ENCODE measurements around the gene NUCB1.
A peak's percentile ranks its signal among the peaks of the same experiment; 100 is the strongest.
"Not testable (repeated sequence)": the region's sequence is repeated elsewhere in the genome, so short reads cannot be mapped to it uniquely, and the experiment has no call there.

Gene NUCB1

DNA sequence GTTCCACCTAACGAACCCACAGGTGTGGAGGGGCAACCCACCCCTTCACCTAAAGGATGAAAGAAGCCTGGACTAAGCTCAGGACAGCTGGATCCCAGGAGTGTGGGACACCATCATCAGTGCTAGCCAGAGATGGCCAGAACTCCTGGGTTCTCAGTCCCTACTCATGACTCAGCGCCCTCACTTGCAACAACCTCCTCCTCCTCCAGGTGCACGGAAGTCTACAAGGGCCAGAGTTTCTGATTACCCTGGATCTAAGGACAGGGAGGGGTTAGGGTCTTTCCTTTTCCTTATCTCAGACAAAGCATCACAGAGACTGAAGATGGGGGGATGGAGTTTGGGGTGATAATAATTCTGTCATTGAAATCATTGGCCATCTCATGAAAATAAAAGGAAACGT is 9.6 kb upstream of the NUCB1 start:
- Histone ChIP-seq H3K4me1 (ENCODE audit: control insufficient read depth, insufficient read depth, low read length) (no peaks in the 10 kb centered on the region), H3K9ac (ENCODE audit: low read length in 2 of 2) (no peak overlapping the region), H3K36me3 (ENCODE audit: control insufficient read depth in 2 of 2, insufficient read depth in 2 of 2, low read length in 2 of 2) (no peaks in the 10 kb centered on the region), H3K27me3 (ENCODE audit: control insufficient read depth in 1 of 2, insufficient read depth in 2 of 2, low read length in 2 of 2) (no peaks in the 10 kb centered on the region), H3K4me3 (ENCODE audit: low read length in 2 of 2) (no peak overlapping the region), H3K27ac (ENCODE audit: low read length) (no peak overlapping the region), H3K9me3 (ENCODE audit: control insufficient read depth in 2 of 2, low read length in 2 of 2) (no peaks in the 10 kb centered on the region)

DNA sequence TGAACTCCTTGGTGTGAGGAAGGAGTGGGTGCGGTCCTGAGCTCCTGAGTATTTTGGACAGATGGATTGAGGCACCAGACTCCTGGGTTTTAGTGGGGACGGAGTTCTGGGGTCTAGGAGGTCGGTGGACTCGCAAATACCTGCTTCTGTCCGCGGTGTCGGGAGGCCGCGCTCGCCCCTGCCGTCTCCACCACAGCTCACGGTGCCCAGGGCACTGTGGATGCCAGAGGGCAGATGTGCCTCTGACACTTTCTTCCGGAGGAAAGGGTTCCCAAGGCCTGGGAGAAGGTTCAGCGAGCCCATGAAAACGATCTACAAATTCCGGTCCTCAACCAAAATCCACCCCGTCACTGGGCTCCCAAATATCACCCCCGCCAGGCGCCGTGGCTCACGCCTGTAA is 4.9 kb upstream of the NUCB1 start:
- H3K36me3 ChIP-seq (ENCODE audit: control insufficient read depth in 2 of 2, insufficient read depth in 2 of 2, low read length in 2 of 2), result no peaks in the 10 kb centered on the region
- no peak overlapping the region for H3K9ac ChIP-seq (ENCODE audit: low read length in 2 of 2)
- no peak overlapping the region for H3K4me3 ChIP-seq (ENCODE audit: low read length in 2 of 2)

DNA sequence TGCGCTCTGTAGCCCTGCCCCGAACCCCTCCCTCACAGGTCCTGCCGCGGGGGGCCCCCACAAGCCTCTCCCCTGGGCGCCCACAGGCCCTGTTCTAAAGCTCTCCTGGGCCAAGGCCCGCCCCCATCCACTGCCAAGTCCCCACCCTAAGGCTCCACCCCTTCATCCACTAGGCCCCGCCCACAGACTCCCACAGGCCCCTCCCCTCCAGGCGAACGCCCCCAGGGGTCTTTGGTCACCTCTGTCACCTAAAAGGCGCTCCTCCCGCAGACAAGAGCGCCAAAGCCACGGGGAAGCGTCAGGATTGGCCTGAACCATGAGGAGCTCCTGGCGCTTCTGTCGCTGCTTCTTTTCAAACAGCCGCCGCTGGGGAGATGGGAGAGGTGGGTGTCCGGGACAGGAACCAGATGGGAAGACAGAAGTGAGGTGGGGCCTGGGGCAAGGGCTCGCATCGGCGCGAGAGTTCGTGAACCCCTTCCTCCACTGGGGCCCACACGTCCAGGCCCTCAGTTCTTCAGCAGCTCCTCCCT is 3.9 kb upstream of the NUCB1 start:
- Histone ChIP-seq H3K36me3 (ENCODE audit: control insufficient read depth in 2 of 2, insufficient read depth in 2 of 2, low read length in 2 of 2) (no peaks in the 10 kb centered on the region), H3K4me3 (ENCODE audit: low read length in 2 of 2) (peak overlapping the region; percentile 21 to 71), H3K9me3 (ENCODE audit: control insufficient read depth in 2 of 2, low read length in 2 of 2) (no peaks in the 10 kb centered on the region), H3K27ac (ENCODE audit: low read length) (peak overlapping the region; percentile 83), H3K4me1 (ENCODE audit: control insufficient read depth, insufficient read depth, low read length) (peaks cover 15% of the 10 kb centered on the region), H3K9ac (ENCODE audit: low read length in 2 of 2) (peak overlapping the region; percentile 55 to 75), H3K27me3 (ENCODE audit: control insufficient read depth in 1 of 2, insufficient read depth in 2 of 2, low read length in 2 of 2) (no peaks in the 10 kb centered on the region)

More for the DNA sequence above, 4.9 kb upstream of the NUCB1 start:
- Histone ChIP-seq H3K27ac (ENCODE audit: low read length) (no peak overlapping the region), H3K9me3 (ENCODE audit: control insufficient read depth in 2 of 2, low read length in 2 of 2) (no peaks in the 10 kb centered on the region), H3K4me1 (ENCODE audit: control insufficient read depth, insufficient read depth, low read length) (peaks cover 8% of the 10 kb centered on the region), H3K27me3 (ENCODE audit: control insufficient read depth in 1 of 2, insufficient read depth in 2 of 2, low read length in 2 of 2) (no peaks in the 10 kb centered on the region)

DNA sequence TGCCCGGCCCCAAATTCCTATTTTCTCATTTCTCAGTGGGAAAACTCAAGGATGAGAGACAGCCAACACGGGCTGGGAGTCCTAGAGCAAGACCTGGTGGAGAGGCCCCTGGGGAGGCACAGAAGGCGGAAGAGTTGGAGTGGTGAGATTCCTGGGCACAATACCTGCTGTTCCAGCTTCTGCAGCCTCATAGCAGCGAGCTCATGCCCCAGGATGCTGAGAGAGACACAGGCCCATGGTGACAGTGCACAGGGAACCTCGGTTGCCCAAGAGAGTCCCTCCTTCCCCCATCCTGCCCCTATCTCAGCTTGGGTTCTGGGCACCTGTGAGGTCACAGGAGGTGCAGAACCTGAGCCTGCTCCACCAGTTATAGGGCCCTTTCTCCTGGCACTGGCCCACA is 2.9 kb upstream of the NUCB1 start:
- Histone ChIP-seq H3K27me3 (ENCODE audit: control insufficient read depth in 1 of 2, insufficient read depth in 2 of 2, low read length in 2 of 2) (no peaks in the 10 kb centered on the region), H3K9me3 (ENCODE audit: control insufficient read depth in 2 of 2, low read length in 2 of 2) (no peaks in the 10 kb centered on the region), H3K36me3 (ENCODE audit: control insufficient read depth in 2 of 2, insufficient read depth in 2 of 2, low read length in 2 of 2) (peaks cover 0 to 3% of the 10 kb centered on the region in 2 donors), H3K4me1 (ENCODE audit: control insufficient read depth, insufficient read depth, low read length) (peaks cover 20% of the 10 kb centered on the region), H3K27ac (ENCODE audit: low read length) (peak overlapping the region; percentile 83), H3K4me3 (ENCODE audit: low read length in 2 of 2) (no peak overlapping the region), H3K9ac (ENCODE audit: low read length in 2 of 2) (no peak overlapping the region)

DNA sequence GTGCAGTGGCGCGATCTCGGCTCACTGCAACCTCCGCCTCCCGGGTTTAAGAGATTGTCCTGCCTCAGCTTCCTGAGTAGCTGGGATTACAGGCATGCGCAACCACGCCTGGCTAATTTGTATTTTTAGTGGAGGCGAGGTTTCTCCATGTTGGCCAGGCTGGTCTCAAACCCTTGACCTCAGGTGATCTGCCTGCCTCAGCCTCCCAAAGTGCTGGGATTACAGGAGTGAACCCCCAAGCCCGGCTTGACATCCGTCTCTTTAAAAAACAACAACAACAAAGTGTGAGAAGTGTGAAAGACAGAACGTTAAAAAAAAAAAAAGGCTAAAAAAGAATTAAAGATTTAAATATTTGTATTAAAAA is 744 bp upstream of the NUCB1 start:
- H3K9ac ChIP-seq (ENCODE audit: low read length in 2 of 2), result peak overlapping the region in 1 of 2 donors; percentile 58
- peak overlapping the region; percentile 77 for H3K27ac ChIP-seq (ENCODE audit: low read length)
- H3K36me3 ChIP-seq (ENCODE audit: control insufficient read depth in 2 of 2, insufficient read depth in 2 of 2, low read length in 2 of 2); H3K9me3 ChIP-seq (ENCODE audit: control insufficient read depth in 2 of 2, low read length in 2 of 2); H3K27me3 ChIP-seq (ENCODE audit: control insufficient read depth in 1 of 2, insufficient read depth in 2 of 2, low read length in 2 of 2): not testable (repeated sequence)
- peak overlapping the region in 1 of 2 donors; percentile 98 for H3K4me3 ChIP-seq (ENCODE audit: low read length in 2 of 2)
- H3K4me1 ChIP-seq (ENCODE audit: control insufficient read depth, insufficient read depth, low read length), result peaks cover 23% of the 10 kb centered on the region

DNA sequence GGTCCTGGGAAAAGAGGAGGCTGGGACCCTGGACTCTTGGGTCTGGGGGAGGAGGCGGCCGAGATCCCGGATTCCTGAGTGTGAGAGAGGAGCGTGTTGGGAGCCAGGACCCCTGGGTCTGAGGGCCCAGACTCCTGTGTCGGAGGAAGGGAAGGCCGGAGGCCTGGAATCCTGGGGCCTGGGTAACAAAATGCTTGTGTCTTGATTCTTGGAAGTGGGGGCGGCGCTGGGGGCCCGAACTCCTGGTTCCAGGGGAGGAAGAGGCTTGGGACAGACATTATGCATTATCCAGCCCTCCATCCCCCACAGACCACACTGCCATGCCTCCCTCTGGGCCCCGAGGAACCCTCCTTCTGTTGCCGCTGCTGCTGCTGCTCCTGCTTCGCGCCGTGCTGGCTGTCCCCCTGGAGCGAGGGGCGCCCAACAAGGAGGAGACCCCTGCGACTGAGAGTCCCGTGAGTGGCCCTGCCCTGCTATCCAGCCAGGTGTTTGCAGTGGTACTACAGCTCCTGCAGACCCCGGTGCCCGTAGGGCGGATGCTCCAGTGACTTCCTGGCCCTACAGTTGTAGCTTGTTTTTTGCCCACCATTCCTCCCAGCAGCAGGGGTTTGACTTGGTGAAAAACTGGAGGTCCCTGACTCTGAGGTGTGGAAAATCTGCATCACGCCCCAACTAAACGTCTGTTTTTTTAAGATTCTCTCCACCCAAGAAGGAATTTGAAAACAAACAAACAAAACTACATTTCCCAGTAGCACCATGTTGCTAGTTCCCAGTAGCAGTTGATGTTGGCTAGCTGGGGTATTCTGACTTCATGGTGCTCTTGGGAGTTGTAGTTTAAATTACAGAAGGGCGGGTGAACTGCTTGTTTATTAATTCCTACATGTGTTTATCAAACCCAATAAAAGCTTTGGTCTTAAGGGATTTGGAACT is 630 bp downstream of the NUCB1 start:
- H3K27ac ChIP-seq (ENCODE audit: low read length), result peak overlapping the region; percentile 77
- peaks cover 9 to 12% of the 10 kb centered on the region in 2 donors for H3K36me3 ChIP-seq (ENCODE audit: control insufficient read depth in 2 of 2, insufficient read depth in 2 of 2, low read length in 2 of 2)
- peak overlapping the region; percentile 95 to 98 for H3K4me3 ChIP-seq (ENCODE audit: low read length in 2 of 2)
- H3K9ac ChIP-seq (ENCODE audit: low read length in 2 of 2), result peak overlapping the region; percentile 92 to 95
- no peaks in the 10 kb centered on the region for H3K27me3 ChIP-seq (ENCODE audit: control insufficient read depth in 1 of 2, insufficient read depth in 2 of 2, low read length in 2 of 2)
- H3K9me3 ChIP-seq (ENCODE audit: control insufficient read depth in 2 of 2, low read length in 2 of 2), result no peaks in the 10 kb centered on the region
- peaks cover 23% of the 10 kb centered on the region for H3K4me1 ChIP-seq (ENCODE audit: control insufficient read depth, insufficient read depth, low read length)

DNA sequence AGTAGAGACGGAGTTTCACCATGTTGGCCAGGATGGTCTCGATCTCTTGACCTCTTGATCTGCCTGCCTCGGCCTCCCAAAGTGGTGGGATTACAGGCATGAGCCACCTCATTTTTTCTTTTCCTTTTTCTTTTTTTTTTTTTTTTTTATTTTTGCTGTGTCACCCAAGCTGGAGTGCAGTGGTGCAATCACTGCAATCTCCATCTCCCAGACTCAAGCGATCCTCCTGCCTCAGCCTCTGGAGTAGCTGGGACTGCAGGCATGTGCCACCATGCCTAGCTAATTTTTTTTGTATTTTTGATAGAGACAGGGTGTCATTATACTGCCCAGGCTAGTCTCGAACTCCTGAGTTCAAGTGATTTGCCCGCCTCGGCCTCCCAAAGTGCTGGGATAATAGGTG is 2.2 kb downstream of the NUCB1 start:
- peaks cover 9 to 14% of the 10 kb centered on the region in 2 donors for H3K36me3 ChIP-seq (ENCODE audit: control insufficient read depth in 2 of 2, insufficient read depth in 2 of 2, low read length in 2 of 2)
- H3K9me3 ChIP-seq (ENCODE audit: control insufficient read depth in 2 of 2, low read length in 2 of 2); H3K27ac ChIP-seq (ENCODE audit: low read length); H3K9ac ChIP-seq (ENCODE audit: low read length in 2 of 2); H3K4me3 ChIP-seq (ENCODE audit: low read length in 2 of 2); H3K27me3 ChIP-seq (ENCODE audit: control insufficient read depth in 1 of 2, insufficient read depth in 2 of 2, low read length in 2 of 2): not testable (repeated sequence)
- peaks cover 23% of the 10 kb centered on the region for H3K4me1 ChIP-seq (ENCODE audit: control insufficient read depth, insufficient read depth, low read length)

DNA sequence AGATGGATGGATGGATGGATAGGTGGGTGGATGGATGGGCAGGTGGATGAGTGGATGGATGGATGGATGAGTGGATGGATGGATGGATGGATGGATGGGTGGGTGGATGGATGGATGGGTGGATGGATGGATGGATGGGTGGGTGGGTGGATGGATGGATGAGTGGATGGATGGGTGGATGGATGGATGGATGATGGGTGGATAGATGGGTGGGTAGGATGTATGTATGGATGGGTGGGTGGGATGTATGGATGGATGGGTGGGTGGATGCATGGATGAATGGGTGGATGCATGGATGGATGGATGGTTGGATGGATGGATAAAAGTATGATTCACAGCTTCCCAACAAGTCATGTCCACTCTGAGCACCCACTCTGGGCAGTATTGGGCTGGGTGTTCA is 3.7 kb downstream of the NUCB1 start:
- Histone ChIP-seq H3K4me1 (ENCODE audit: control insufficient read depth, insufficient read depth, low read length) (peaks cover 20% of the 10 kb centered on the region), H3K36me3 (ENCODE audit: control insufficient read depth in 2 of 2, insufficient read depth in 2 of 2, low read length in 2 of 2) (peaks cover 14 to 15% of the 10 kb centered on the region in 2 donors)
- H3K27me3 ChIP-seq (ENCODE audit: control insufficient read depth in 1 of 2, insufficient read depth in 2 of 2, low read length in 2 of 2); H3K27ac ChIP-seq (ENCODE audit: low read length); H3K9me3 ChIP-seq (ENCODE audit: control insufficient read depth in 2 of 2, low read length in 2 of 2); H3K4me3 ChIP-seq (ENCODE audit: low read length in 2 of 2); H3K9ac ChIP-seq (ENCODE audit: low read length in 2 of 2): not testable (repeated sequence)

DNA sequence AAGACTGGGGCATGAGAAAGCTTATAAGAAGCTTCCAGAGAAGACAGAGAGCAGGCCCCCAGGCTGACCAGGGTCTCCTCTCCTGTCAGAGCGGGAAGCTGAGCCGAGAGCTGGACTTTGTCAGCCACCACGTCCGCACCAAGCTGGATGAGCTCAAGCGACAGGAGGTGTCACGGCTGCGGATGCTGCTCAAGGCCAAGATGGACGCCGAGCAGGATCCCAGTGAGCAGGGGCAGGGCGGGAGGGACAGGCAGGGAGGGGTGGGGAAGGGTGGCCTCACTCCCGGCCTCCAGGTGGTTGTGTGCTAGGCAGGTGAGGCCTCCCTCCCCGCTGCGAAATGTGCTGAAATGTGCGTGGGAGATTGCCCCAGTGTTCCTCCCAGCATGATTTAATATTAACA is 5.6 kb downstream of the NUCB1 start:
- Histone ChIP-seq H3K27ac (ENCODE audit: low read length) (no peak overlapping the region), H3K36me3 (ENCODE audit: control insufficient read depth in 2 of 2, insufficient read depth in 2 of 2, low read length in 2 of 2) (peaks cover 19% of the 10 kb centered on the region in 2 donors)

DNA sequence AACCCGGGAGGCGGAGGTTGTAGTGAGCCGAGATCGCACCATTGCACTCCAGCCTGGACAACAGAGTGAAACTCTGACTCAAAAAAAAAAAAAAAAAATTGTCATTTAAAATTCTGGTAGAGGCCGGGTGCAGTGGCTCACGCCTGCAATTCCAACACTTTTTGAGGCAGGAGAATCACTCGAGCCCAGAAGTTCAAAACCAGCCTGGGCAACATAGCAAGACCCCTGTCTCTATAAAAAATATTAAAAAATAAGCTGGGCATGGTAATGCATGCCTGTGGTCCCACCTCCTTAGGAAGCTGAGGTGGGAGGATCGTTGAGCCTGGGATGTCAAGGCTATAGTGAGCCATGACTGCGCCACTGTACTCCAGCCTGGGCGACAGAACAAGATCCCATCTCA is 6.2 kb downstream of the NUCB1 start:
- H3K36me3 ChIP-seq (ENCODE audit: control insufficient read depth in 2 of 2, insufficient read depth in 2 of 2, low read length in 2 of 2), result peaks cover 24 to 25% of the 10 kb centered on the region in 2 donors
- H3K4me1 ChIP-seq (ENCODE audit: control insufficient read depth, insufficient read depth, low read length), result peaks cover 8% of the 10 kb centered on the region
- no peak overlapping the region for H3K27ac ChIP-seq (ENCODE audit: low read length)
- no peak overlapping the region for H3K4me3 ChIP-seq (ENCODE audit: low read length in 2 of 2)
- H3K9ac ChIP-seq (ENCODE audit: low read length in 2 of 2), result no peak overlapping the region
- H3K27me3 ChIP-seq (ENCODE audit: control insufficient read depth in 1 of 2, insufficient read depth in 2 of 2, low read length in 2 of 2), result no peaks in the 10 kb centered on the region
- no peaks in the 10 kb centered on the region for H3K9me3 ChIP-seq (ENCODE audit: control insufficient read depth in 2 of 2, low read length in 2 of 2)

More for the DNA sequence above, 5.6 kb downstream of the NUCB1 start:
- peaks cover 14% of the 10 kb centered on the region for H3K4me1 ChIP-seq (ENCODE audit: control insufficient read depth, insufficient read depth, low read length)
- H3K9me3 ChIP-seq (ENCODE audit: control insufficient read depth in 2 of 2, low read length in 2 of 2), result no peaks in the 10 kb centered on the region
- no peaks in the 10 kb centered on the region for H3K27me3 ChIP-seq (ENCODE audit: control insufficient read depth in 1 of 2, insufficient read depth in 2 of 2, low read length in 2 of 2)
- H3K4me3 ChIP-seq (ENCODE audit: low read length in 2 of 2), result no peak overlapping the region
- no peak overlapping the region for H3K9ac ChIP-seq (ENCODE audit: low read length in 2 of 2)

DNA sequence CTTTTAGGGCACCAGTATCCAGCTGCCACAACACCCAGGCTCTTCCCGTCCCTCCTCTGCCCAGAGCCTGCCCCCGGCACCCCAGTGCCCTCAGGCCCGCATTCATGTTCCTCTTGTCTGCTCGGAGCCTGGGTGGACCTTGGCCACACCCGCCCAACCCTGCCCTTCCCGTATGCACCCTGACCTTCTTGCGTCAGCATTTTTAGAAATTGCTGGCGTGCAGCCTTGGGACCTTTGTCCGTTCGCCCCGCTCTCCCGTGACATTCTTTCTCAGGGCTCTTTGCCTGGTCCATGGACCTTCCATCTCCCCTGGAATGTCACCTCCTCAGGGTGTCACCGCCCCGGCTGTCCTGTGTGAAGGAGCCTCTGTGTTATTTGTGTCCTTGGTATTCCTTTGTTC is 7.6 kb downstream of the NUCB1 start:
- H3K27ac ChIP-seq (ENCODE audit: low read length), result no peak overlapping the region

More for the DNA sequence above, 7.6 kb downstream of the NUCB1 start:
- H3K9ac ChIP-seq (ENCODE audit: low read length in 2 of 2), result no peak overlapping the region
- no peaks in the 10 kb centered on the region for H3K9me3 ChIP-seq (ENCODE audit: control insufficient read depth in 2 of 2, low read length in 2 of 2)
- no peaks in the 10 kb centered on the region for H3K27me3 ChIP-seq (ENCODE audit: control insufficient read depth in 1 of 2, insufficient read depth in 2 of 2, low read length in 2 of 2)
- H3K4me1 ChIP-seq (ENCODE audit: control insufficient read depth, insufficient read depth, low read length), result no peaks in the 10 kb centered on the region
- peaks cover 30 to 35% of the 10 kb centered on the region in 2 donors for H3K36me3 ChIP-seq (ENCODE audit: control insufficient read depth in 2 of 2, insufficient read depth in 2 of 2, low read length in 2 of 2)
- H3K4me3 ChIP-seq (ENCODE audit: low read length in 2 of 2), result no peak overlapping the region
